ENCODE measurements around the gene DDX51.

The DDX51 gene, protein sequence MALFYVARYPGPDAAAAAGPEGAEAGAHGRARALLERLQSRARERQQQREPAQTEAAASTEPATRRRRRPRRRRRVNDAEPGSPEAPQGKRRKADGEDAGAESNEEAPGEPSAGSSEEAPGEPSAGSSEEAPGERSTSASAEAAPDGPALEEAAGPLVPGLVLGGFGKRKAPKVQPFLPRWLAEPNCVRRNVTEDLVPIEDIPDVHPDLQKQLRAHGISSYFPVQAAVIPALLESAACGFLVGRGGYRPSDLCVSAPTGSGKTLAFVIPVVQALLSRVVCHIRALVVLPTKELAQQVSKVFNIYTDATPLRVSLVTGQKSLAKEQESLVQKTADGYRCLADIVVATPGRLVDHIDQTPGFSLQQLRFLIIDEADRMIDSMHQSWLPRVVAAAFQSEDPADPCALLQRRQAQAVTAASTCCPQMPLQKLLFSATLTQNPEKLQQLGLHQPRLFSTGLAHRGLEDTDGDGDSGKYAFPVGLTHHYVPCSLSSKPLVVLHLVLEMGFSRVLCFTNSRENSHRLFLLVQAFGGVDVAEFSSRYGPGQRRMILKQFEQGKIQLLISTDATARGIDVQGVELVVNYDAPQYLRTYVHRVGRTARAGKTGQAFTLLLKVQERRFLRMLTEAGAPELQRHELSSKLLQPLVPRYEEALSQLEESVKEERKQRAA

DNA sequence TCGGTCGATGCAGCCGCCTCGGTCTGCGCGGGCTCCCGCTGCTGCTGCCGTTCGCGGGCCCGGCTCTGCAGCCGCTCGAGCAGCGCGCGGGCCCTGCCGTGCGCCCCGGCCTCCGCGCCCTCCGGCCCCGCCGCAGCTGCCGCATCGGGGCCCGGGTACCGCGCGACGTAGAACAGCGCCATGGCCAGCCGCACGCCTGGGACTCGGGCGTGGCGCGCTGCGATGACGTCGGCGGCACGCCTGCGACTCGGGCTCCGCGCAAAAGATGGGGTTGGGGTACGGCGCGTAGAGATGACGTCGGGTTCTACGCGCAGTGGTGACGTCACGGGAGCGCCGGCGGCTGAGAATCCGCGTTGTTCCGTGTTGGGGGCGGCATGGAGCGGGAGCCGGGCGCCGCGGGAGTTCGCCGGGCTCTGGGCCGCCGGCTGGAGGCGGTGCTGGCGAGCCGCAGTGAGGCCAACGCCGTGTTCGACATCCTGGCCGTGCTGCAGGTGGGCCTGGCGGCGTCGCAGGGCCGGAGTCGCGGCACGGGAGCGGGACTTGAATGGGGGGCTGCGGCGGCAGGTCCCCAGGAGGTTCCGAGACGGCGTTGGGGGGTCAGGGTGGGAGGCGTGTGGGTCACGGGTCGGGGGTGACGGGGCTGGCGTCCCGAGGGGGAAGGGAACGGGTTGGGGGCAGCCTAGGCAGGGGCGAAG is at the start of gene DDX51, which contains the start of gene NOC4L:
Gene DDX51 (minus strand): TSS at position 205 of the 695 bp plus-strand sequence. CDS start 23 bp downstream, at position 182.
Gene NOC4L (plus strand): TSS at position 343 of the 695 bp plus-strand sequence. CDS start 32 bp downstream, at position 375.
- peak; percentile 86 to 89 for DNase-seq (ENCODE audit: low read depth in 2 of 2)

DNA sequence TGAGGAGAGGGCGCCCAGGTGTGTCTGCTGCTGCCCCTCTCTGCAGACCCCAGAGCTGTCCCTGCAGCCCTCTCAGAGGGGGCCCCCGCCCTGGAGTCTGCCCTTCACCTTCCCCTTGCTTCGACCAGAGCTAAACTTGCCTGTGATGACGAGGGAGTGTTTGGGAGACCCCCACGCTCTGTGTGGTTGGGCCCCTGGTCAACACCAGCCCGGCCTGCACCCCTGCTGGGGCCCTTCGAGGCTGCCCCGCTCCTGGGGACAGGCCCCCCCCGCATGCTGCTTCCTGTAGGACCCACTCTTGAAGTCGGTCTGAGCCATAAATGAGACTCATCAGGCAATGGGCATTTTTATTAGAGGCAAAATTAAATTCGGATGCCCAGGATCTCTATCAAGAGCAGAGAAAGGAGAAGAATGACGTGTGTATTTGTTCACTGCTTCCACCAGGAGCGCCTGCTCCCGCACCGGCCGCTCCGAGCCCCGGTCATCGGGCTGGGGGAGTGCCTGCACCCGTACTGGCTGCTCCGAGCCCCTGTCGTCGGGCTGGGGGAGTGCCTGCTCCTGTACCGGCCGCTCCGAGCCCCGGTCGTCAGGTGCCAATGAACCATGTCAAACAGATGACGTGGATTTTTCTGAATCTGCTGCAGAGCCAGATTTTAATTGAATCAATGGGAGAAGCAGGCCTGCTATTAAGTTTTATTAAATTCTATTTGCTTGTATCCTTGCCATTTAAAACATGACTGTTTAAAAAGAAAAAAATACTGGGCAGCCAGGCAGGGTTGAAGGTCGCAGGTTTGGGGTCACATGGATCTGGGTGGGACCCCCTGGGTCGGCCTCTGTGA is 47.8 kb upstream of the DDX51 start:
- DNase-seq (ENCODE audit: low read depth in 2 of 2): no peak

DNA sequence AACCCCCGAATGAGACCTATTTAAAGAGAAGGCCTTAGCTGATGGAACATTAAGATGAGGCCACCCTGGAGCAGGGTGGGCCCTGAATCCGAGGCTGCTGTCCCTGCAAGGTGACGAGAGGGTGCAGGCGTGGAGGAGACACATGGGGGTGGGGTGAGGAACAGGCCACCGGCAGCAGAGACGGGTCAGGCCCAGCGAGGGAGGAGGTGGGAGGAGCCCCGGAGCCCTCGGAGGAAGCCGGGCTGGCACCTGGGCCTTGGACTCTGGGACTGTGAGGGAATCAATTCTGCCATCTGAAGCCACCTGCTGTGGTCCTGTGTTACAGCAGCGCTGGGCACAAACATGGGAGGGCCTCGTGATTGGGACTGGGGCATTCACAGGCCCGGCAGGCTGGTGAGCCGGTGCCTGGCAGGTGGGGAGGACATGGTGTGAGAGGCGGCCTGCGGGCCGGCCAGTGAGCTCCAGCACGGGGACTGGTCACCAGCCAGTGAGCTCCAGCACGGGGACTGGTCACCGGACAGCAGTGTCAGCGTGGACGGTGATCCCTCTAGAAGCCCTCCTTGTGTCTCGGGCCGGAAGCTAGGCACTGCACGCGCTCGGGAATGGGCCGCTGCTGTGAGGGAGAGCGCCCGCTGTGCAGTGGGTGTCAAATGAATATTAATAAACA is 46.8 kb upstream of the DDX51 start:
- DNase-seq (ENCODE audit: low read depth in 2 of 2): no peak

DNA sequence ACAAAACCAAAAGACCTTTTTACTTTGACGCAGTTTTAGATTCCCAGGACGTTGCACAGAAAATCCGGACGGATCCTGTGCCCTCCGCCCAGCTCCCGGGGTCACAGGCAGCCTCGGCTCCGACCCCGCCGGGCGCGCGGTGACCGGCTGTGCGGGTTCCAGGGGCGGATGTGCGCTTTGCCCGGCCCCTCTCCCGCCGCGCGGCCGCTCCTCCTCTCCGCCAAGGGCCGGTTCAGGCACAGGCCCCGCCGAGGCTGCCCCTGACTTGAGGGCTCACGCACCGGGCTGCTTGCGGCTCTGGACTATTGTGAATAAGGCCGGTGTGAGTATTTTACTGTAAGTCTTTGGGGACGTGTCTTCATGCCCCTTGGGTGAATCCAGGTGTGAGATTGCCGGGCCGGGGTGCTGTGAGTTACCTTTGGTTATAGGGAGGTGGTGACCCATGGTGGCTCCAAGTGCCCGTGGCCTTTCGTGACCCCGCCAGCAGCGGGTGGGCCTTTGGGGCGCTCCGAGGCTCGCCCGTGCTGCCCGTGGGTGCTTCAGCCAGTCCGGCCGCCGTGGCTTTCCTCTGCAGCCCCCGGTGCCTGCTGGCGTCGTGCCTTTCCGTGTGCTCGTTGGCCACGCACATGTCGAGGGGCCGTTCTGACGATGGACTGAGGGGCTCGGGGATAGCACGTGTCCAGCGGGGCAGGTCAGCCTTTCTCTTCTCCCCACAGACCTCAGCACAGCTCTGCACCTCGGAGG is 46.1 kb upstream of the DDX51 start:
- no peak for DNase-seq (ENCODE audit: low read depth in 2 of 2)

DNA sequence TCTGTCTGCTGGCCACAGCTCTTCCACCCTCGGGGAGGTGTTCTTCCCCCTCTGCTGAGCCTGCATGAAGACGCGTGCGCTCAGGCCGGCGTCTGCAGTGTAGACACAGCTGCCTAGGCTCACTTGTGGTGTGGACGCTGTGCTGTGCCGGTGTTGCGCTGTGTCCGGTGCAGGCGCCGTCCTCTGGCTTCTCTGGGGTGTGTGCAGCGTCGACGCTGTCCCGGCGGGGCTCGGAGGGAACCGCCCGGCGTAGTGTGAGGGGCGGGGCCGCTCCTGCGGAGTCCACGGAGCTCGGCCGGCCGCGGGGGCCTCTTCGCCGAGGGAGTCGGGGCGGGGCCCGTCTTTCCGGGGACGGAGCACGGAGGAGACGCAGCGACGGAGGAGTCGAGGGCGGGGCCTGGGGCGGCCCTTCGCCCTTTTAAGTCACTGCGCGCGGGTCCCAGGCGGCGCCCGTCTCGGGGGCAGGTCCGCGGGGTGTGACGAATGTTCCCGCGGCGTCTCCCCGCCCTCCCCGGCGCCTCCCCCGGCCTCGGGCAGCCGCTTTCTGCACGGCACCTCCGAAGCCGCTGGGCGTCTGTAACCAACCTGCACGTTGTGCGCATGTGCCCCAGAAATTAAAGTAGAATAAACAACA is 45.4 kb upstream of the DDX51 start:
- peak; percentile 50 to 60 for DNase-seq (ENCODE audit: low read depth in 2 of 2)

DNA sequence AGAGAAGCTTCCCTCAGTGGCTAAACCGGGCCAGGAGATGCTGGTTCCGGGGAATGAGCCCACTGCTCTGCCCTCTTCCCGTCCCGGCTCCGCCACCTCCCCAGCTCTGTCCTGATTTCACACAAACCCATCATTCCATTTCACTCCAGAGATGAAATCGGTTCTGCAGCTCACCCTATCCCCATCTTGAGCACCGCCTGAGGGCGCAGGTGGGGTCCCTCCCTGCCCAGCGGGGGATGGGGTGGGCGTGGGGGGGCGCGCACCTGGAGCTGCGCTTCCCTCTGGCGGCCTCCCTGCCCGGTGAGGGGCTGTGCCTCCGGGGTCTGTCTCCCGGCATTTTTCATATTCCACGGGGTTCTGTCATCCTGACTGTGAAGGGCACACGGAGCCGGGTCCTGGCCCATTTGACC is 44.8 kb upstream of the DDX51 start:
- DNase-seq (ENCODE audit: low read depth in 2 of 2): no peak

DNA sequence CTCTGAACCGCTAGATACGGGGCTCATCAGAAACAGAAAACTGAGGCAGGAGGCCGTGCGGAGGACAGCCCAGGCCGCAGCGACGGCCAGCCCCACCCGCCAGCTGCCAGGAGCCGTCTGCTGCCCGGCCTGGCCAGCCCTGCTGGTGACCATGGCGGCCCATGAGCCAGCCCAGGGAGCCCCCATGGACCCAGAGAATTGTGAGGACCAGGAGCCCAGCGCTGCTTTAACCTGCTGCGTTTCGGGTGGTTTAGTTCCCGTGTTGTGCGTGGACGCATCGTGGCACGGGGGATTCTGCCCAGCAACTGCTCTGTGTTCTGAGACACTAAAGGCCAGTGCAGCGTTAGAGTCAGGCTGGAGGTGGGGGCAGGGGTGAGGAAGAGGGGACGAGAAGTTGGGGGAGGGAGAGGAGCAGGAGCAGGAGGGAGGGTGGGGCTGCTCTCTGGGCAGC is 44.4 kb upstream of the DDX51 start:
- DNase-seq (ENCODE audit: low read depth in 2 of 2): no peak

DNA sequence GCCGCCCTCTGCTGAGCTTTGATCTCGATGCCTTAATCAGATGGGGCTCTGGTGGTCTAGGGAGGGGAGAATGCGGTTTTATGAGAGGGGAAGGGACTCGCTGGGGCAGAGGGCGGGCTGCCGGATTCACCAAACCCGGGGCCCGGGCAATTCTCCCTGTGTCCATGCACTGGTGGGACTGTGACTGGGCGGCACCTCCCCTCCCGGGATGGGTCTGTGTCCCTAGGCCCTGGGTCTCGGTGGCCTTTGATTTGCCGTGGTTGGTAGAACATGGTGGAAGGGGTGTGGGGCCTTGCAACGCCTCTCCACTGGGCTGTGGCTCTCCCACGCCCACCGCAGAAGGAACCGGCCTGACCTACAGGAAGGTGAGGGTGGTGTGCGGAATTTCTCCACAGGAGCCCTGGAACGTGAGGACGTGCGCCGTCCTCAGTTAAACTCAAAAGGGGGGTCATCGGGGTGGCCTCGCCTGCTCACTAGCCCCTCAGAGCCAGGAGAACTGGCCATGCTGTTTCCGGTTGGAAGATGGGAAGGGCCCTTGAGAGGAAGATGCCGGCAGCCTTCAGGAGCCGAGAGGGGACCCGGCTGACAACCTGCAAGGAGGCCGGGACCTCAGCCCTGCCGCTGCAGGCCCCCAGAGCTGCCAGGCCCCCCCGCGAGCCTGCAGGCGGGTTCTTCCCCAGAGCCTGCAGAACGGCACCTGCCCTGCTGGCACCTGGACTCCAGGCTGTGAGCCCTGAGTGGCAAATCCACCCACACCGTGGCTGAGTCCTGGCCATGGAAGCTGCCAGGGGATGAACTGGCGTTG is 43.7 kb upstream of the DDX51 start:
- DNase-seq (ENCODE audit: low read depth in 2 of 2): no peak

DNA sequence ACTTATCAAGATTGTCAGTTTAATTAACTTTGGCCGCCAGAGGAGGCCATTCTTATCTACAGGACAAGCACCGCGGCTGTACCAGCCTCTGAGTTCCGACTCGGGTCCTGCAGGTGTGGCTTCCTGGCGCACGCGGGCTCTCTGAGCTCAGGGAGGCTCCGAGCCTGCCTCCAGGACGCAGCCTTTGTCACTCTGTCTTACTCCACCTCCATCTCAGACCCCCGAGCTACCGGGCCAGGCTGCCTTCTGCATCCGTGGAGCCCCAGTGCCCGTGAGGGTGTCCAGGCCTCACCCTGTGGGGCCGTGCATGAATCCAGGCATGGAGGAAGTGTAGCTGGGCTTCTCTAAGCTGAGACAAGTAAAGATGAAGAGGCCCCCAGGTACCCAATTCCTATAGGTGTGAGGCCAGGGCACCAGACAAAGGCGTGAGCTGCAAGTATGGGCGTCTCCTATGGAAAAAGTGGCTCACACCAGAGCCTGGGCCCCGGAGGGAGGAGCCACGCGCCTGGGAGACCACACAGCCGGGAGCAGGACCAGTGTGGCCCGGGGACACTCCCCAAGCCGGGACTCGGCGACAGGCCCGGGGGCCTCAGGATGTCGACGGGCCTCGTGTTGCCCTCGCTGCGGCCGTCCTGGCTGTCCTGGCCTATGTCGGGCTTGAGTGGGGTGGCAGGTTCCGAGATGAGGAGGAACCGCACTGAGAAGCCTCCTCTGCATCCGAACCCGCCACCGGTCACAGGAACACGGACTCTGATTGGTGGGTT is 42.9 kb upstream of the DDX51 start:
- DNase-seq (ENCODE audit: low read depth in 2 of 2): no peak

DNA sequence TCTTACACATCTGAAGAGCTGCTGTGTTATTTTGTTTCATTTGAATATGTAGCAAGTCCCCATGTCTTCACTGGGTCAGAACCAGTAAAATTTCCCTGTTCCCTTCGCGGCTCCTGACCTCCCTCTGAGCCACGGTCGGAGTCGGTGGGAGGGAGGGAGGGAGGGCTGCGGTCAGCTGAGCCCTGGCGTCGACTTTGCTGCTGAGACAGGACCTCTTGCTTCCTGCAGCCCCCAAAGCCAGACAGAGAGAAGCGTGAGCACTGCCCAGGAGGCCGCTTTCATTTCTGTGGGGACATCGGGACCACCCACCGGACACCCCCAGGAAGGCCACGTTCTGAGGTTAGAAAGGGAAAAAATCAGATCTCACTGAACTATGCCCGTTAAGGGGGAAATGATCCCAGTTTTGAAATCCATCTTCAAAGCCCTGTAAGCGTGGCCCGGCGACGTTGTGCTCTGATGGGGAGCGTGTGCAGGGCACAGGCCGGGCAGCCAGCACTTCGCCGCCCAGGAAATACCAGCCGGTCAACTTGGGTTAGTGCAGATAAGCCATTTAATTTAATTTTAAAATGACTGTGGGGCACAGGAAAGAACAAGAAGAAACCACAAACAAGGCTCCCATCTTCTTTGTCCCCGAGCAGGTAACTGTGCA is 42.2 kb upstream of the DDX51 start:
- no peak for DNase-seq (ENCODE audit: low read depth in 2 of 2)

DNA sequence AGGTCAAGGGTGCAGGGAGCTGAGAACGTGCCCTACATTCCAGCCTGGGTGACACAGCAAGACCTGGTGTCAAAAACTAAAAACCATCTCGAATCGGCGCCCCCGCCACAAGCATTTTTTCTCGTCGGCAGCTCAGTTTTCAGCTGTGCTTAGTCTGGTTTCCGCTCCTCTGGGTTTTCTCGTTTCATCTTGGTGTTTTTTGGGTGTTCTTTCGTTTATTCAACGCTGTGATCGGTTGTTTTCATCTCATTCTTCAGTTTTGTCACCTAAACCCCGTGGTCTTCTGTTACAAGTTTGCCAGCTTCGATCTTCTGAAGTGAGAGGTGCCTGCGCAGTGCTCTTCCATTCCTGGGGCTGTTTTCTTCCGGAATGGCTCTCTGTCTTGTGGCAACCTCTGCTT is 41.6 kb upstream of the DDX51 start:
- no peak for DNase-seq (ENCODE audit: low read depth in 2 of 2)

DNA sequence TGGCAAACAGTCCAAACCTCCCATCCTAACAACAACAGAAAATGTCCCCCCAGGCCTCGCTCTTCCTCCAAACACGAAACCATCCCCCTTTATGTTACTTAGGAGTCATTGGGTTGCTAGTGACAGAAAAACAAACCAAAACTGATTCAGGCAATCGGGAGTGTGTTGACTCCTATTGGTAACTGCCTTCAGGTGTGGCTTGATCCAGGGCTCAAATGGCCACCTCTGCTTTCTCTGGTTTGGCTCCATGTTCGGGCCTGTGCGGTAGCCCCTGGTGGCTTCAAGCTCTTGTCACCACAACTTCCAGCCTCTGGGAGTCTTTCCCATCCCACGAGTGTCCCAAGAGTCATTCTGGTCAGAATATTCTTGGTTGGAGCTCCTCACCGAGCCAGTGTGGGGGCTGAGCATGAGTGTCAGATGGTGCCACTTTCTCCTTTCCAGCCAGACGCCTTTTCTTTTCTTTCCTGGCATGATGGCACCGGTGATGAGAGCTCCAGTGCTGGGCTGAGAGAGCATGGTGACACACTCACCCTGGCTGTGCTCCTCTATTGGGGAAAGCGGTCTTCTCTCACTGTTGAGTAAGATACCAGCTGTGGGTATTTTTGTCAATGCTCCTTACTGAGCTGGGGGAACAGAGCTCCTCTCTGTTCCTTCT is 38.7 kb upstream of the DDX51 start:
- DNase-seq (ENCODE audit: low read depth in 2 of 2): no peak

DNA sequence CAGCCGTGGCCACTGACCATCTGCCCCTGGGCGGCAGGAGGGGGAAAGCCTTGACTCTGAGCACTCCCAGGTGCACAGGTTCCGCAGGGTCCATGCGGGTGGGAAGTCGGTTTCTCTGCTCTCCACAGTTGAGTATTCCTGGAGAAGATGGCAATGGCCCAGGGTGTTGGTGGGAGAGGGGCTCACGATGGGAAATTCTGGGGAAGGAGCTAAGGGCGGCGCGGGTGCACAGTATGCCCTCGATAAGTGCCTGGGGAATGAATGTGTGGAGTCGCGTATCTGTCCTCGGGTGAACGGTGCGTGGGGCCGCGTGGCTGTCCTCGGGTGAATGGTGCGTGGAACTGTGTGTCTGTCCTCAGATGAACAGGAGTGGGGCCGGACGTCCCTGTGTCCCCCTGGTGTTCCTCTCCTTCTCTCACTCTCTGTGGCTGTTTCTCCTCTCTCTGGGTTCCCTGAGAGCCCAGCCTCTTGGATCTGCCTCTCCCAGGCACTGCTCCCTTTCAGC is 38.1 kb upstream of the DDX51 start:
- DNase-seq (ENCODE audit: low read depth in 2 of 2): no peak

DNA sequence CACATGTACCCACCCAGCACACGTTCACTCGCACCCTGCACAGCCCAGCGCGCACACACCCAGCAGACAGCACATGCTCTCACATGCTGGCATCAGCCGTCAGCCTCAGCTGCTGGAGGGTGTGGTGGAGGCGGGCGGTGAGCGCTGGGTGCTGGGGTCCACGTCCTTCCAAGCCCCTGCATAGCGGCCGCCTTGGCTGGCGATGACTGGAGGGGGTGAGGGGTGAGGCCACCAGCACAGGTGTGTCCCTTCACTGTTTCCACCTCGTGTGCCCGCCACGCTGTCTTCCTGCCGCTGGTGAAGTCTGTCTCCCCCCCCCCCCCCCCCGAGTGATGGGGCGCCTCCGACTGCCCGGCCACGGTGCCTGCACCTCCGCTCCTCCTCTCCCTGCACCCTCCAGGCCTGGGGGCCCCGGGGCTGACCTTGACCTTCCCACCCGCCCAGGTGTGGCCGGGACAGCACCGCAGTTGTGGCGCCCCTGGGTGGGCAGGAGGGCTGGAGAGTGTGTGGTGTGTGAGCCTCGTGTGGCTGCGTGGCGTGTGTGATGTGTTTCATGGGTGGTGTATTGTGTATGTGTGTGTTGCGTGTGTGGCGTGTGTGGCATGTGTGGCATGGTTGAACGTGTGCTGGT is 37.6 kb upstream of the DDX51 start:
- DNase-seq (ENCODE audit: low read depth in 2 of 2): no peak

DNA sequence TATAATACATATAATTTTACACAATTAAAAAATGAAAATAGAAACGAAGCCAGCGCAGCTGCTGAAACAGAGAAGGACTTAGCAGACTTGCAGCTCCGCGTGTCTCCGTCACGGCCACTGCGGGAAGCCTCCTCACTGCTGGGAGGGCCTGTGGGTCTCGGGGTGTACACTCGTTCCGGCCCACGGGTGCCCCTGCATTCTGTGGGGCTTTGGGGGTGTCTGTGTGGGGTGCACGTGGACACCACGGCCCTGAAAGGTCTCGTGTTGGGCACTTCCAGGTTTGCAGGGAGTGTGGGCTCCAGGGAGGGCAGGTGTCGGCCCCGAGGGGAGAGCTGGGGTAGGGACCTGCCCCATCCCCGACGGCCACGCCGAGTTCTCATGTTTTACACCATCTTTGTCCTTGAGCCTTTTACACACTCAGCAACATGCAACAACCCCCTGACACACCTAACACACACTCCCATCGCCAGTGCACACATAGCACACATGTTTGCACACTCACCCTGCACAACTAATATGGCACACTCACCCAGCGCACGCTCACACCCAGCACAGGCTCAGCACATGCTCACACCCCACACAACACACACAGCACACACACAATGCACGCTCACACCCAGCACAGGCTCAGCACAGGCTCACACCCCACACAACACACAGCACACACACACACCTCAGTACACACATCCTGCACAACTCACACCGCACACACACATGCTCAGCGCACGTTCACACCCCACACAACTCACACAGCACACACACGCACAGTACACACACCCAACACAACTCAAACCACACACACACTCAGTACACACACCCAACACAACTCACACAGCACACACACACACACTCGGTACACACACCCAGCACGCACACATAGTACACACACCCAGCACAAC is 36.8 kb upstream of the DDX51 start:
- no peak for DNase-seq (ENCODE audit: low read depth in 2 of 2)

All from fibroblast of skin of left biceps (primary cell).